HG02840 (cell line): ENCODE results near the gene CAMKK2.
"Not testable (repeated sequence)": the region's sequence is repeated elsewhere in the genome, so short reads cannot be mapped to it uniquely, and the experiment has no call there.

Experiments
- ATAC-seq: cut with Tn5 transposase; IDR thresholded peaks from one replicate; pipeline ENCODE4 v1.9.1; 2021; ENCODE audit warnings: mild to moderate bottlenecking, moderate library complexity, moderate number of reproducible peaks; ENCODE audit not compliant: unreplicated experiment, low FRiP score

The CAMKK2 gene

DNA sequence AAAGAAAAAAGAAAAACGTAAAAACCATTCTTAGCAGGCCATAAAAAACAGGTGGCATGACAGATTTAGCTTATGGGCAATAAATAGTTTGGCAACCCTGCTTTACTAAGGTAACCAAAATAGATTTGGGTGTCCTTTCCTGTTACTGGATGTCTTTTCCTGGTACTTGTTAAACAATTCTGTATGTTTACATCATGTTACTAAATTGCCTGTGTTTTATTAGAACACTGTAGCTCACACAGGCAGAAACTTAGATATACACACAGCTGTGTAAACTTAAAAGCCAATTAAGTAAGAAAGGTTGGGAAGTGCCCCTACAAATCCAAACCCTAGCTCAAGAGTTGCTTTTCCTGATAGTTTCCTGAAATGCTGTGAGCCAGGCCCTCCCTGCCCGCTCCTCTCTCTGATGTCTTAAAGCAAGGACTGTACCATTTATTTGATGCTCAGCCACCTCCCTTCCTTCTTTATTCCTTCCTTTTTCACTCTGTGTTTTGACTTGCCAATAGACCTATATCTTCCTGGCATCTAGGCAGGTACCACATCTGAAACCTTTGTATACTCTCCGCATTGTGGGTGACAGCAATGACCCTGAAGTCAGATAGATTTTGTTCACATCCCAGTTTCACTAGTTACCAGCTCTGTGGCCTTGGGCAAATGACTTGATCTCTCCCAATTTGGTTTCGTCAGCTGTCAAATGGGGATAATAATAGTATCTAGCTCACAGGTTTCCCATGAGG, 3.7 kb upstream of the CAMKK2 start:
- ATAC-seq = no peak

DNA sequence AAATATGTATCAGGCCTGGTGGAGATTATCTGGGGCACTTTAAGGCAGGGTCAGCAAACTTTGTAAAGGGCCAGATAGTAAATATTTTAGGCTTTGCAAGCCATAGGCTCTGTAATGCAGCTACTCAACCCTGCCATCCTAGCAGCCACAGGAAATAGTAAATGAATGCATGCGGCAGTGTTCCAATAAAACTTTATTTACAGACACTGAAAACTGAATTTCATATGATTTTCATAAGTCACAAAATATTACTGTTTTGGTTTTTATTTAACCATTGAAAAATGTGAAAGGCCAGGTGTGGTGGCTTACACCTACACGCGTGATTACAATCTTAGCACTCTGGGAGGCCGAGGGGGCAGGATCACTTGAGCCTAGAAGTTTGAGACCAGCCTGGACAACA, 3.2 kb upstream of the CAMKK2 start:
- ATAC-seq = no peak

DNA sequence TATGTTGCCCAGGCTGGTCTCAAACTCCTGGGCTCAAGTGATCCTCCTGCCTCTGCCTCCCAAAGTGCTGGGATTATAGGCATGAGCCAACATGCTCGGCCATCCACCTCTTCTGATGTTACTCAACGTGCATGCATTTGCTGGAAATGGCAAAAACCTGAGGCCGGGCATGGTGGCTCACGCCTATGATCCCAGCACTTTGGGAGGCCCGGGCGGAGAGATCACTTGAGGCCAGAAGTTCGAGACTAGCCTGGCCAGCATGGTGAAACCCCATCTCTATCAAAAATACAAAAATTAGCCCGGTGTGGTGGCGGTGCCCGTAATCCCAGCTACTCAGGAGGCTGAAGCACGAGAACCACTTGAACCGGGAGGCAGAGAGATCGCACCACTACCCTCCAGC, 1.9 kb upstream of the CAMKK2 start:
- ATAC-seq = not testable (repeated sequence)

DNA sequence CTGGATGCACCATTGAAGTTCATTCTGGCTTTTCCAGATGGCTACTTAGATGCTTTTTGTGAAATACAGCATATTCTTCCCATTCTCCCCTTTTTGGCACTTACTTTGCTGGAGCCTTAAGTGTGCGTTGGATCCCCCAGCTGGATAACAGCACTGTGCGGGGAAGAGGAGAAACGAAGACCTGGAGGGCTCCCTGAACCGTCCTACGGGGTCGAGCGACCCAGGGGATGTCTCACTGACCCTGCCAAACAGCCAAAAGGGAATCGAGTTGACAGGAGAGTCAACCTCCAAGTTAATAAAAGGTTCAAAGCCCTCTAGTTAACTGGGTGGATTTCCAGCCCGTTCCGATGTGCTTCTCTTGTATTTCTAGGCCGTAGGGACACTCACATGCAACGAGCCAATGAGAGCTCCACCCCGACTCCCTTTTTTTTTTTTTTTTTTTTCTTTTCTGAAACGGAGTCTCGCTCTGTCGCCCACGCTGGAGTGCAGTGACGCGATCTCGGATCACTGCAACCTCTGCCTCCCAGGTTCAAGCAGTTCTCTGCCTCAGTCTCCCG, 1.0 kb upstream of the CAMKK2 start:
- no peak for ATAC-seq

DNA sequence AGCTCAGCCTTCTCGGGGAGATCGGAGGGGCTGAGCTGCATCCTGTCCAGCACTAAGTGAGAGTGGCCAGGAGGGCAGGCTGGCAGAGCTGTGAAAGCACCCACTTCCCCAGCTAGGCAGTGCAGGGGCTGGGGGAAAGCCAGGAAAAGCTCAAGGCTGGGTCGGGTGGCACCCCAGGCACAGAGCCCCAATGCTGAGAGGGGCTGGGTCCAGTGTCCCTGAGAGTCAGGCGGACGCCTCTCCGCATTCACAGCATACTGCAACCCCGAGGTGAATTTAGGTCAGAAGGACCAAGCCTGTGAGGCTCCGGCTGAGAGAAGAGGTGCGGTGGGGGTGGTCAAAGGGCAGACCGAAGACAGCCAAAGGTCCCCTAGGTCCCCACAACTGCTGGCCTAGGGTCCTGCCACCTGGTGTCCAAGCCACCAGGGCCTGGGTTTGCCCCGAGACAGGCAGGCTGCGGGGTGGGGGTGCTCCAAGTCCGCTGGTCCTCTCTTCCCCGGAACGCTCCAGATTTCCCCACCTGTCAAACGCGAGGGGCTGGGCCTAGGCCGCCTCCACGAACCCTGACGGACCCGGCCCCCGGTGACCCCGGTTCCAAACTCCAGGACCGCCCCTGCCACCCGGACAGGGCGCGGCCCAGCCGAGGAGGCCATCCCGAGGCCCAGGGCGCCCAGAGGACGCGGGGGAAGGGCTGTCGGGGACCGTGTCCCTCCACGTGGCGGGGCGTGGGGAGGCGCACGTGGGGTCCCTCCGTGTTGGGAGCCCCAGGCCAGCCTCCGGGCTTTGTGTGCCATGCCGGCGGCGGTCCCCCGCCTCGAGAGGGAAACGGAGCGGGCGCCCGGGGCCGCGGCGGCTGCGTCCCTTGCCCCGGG, 527 bp downstream of the CAMKK2 start:
- ATAC-seq = peak; percentile 29

DNA sequence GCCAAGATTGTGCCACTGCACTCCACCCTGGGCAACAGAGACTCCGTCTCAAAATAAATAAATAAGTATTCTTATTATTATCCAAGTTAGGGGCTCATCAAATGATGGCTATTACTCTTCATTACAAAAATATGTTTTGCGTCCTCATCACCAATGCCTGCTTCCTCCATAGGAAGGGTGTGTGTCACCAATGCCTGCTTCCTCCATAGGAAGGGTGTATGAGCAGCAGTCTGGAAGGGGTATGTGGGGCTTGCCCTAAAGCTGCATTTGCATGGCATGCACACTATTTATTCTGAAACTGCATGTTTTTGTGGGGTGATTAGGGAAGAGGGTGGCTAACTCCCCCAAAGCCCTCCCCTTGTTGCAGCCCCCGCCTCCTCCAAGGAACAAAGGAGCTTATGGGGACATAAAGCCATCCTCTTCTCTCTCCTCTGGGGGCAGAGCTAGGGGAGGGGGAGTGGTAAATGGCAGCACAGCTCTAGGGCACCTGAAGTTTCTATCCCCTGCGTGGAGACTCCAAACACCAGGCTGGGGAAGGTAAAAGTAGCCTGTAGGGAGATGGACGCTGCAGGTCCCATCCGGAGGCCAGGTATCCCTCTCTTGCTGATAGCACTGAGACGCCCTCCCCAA, 1.3 kb downstream of the CAMKK2 start:
- ATAC-seq = no peak

DNA sequence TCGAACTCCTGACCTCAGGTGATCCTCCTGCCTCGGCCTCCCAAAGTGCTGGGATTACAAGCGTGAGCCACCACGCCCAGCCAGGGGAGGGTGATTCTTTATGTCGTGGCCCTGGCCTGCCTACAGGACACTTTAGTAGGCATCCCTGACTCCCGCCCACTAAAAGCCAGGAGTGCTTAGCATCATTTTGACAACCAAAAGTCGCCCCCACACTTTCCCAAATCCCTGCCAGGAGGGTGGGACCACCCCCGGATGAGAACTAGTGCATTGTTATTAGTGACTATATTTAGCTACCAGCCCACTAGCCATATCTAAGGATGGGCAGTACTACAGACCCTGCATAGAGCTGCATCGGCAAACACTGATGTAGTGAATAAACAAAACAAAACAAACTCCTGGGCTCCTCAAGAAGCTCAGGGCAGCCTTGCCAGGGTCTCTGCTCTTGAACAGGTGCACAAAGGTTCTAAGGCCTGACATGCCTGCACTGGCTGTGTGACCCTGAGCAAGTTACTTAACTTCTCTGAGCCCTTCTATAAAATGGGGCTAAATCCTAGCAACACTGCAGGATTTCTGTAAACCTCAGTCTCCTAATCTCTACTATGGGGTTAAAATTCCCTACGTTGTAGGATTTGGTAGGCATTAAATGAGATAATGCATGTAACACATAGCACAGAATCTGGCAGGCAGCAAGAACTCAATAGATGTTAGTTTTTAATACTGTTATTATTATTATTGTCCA, 2.2 kb downstream of the CAMKK2 start:
- no peak for ATAC-seq

DNA sequence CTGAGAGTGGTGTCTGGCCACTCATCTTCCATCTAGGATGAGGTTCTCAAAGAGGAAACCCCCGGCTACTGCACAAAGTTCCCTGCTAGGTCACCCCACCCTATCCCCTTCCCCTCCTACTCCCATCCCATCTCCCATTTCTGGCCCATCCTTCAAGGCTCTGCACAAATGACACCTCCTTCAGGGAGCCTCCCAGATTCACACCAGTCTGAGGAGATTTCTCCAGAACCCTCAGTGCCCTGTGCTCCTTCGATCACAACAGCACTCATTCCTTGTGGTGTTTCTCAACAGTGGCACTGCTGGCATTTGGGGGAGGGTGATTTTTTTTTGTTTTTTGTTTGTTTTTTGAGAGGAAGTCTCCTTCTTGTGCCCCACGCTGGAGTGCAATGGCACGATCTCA, 2.9 kb downstream of the CAMKK2 start:
- ATAC-seq = no peak

DNA sequence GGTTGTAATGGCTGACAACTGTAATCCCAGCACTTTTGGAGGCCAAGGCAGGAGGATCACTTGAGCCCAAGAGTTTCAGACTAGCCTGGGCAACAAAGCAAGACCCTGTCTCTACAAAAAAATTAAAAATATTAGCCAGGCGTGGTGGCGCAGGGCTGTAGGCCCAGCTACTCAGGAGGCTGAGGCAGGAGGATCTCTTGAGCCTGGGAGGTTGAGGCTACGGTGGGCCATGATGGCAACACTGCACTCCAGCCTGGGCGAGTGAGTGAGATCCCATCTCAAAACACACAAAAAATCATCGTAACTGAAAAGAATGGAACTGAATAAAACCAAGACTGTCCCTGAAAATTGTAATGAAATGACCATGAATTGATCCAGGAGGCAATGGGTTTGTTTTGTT, 6.1 kb downstream of the CAMKK2 start:
- ATAC-seq = no peak

DNA sequence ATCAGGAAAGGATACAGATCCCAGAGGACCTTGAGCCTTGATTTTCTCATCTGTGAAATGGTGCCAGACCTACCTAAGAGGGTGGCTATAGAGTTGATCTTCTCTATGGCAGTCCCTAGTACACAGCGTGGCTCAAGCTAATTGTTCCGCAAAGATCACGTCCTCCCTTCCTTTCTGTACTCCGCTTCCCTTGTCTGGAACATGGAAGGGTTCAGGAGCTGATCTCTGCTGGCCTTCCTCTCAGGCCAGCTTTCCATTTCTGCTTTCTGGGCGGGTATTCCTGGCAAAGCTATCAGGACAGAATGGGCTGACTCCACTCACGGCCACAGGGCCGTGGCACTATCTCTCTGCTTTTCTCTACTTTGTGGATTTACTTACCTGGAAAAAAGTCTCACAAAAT, 6.5 kb downstream of the CAMKK2 start:
- no peak for ATAC-seq

DNA sequence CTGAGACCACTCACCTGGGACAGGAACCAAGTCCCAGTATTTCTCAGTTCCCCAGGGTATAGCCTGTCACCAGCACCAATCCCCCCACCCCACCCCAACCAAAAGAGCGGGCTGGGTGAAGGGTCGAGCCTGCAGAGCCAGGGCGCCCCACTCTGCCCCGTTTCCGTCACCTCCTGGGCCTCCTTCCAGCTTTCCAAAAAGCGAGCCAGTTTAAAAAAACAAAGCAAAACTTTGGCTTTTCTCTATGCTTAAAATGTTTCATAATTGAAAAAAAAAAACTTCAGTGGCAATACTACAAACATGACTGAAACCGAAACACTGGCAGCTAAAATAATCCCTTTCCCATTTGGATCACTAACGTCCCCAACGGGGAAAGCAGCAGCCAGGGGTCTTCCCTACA, 7.5 kb downstream of the CAMKK2 start:
- no peak for ATAC-seq

DNA sequence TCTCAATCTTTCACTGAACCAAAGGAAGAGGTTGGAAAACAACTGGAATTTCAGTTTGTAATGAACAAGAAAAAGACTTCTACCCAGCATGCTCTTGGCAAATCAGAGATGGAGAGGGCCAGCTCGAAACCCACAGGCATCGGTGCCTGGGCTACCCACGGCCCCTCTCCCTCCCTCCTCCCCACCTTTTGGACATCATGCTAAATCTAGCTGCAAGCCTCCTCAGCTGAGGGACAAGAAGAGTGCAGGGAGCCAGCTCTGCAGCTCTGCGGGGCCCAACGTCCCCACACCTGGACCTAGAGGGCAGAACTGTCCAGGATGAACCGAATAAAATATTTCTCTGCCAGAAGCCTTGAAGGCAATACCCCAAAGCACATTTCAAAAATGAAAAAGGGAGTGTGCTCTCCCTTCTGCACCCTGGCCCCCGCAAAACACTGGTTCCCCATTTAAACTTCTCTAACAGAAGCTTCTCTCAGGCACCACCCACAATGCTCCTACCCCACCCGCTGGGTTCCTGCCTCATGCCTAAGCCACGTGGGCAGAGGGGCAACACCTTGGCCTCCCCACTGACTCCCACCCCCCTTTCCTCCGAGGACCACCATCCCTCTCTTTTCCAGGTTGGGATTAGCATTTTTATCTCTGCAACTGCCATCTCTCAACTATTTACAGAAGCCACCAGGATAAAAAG, 8.2 kb downstream of the CAMKK2 start:
- ATAC-seq = no peak

DNA sequence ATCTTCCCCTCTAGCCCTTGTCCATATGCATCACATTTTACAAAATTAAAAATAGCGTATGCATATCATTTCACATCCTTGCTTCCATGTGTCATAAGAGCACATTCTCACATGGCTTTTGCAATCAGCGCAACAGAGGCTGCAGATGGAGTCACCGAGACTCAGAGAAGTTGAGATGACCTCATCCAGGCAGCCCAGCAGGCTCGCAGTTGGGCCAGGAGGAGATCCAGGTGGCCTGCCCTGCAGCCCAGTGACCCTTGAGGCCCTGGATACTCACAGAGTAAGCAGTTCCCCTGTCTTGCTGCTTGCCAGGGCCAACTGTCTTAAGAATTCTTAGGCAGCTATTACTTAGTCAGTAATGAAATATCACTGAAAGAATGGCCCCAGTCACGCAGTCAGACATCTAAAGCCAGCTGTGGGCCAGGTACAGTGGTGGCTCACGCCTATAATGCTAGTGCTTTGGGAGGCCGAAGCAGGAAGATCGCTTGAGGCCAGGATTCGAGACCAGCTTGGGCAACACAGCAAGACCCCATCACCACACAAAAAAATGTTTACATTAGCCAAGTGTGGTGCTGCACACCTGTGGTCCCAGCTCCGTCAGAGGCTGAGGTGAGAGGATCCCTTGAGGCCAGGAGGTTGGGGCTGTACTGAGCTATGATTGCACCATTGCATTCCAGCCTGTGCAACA, 9.1 kb downstream of the CAMKK2 start:
- no peak for ATAC-seq

DNA sequence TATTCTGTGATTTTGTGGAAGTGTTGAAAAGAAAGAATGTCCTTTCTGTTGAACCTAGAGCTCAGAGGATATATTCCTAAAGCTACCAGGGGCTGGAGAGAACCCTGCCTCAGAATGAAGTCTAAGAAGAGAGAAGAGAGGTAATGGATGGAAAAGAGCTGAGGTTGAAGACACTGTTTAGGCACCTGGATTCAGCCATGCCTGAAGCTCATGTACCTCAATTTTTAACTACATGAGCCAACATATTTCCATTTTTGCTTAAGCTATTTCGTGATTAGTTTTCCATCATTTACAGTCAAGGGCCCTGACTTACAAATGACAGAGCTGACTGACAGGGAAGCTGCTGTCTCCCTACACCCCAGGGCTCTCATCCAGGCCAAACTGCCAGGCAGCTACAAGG, 10.7 kb downstream of the CAMKK2 start:
- ATAC-seq = no peak

DNA sequence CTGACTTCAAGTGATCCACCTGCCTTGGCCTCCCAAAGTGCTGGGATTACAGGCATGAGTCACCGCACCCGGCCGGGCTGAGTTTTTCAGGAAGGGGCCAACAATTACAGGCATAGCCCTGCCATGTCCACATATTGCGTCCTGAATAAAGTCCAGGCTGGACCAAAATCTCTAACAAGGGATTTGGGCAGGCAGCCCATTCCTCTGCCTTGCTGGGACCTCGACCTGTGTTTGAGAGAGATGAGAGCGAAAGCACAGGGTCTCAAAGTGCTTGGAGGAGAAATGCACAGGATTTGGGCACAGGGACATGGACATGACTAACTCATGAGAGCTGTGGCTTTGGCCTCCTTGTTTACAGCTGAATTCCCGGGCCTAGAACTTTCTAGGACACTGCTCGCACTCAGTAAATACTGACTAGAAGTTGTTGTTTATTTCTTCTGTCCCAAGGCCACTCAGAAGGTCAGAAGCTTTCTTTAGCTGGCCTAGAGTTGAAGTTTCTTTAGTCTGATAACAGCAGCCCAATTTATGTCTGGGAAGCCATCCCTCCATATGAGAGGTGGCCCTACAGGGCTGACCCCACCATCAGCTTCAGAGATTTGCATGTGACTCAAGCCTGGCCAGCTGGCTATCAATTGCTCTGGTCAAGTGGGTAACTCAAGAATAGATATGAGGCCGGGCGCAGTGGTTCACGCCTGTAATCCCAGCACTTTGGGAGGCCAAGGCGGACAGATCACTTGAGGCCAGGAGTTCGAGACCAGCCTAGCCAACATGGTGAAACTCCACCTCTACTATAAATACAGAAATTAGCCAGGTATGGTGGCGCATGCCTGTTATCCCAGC, 11.7 kb downstream of the CAMKK2 start:
- ATAC-seq = no peak

DNA sequence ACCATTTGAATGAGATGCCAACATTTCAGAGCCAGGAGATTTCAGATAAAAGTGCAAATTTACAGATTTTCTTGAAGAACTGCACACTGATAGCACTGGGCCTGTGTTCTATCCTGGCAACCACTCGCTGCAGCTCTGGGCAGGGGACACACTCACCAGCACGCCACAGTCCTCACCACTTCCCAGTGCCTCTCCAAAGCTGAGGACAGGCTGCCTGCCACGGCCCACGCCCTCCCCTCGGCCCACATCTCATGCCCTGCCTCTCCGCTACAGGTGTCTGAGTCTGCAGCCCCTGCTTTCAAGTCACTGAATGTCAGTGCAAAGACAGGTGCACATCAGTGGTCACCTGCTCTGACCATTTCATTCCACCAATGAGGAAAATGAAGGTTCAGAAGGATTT, 12.7 kb downstream of the CAMKK2 start:
- no peak for ATAC-seq

DNA sequence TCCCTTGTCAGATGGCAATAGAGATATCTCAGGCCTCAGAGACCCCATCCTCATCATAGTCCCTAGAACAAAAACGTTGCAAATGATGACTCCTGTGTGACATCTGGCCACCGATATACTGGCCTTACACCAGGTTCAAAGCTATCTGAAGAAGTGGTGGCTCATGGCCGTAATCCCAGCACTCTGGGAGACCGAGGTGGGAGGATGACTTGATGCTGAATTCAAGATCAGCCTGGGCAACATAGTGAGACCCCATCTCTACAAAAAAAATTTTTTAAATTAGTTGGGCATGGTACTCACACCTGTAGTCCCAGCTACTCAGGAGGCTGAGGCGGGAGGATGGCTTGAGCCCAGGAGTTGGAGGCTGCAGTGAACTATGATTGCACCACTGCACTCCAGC, 13.1 kb downstream of the CAMKK2 start:
- no peak for ATAC-seq

DNA sequence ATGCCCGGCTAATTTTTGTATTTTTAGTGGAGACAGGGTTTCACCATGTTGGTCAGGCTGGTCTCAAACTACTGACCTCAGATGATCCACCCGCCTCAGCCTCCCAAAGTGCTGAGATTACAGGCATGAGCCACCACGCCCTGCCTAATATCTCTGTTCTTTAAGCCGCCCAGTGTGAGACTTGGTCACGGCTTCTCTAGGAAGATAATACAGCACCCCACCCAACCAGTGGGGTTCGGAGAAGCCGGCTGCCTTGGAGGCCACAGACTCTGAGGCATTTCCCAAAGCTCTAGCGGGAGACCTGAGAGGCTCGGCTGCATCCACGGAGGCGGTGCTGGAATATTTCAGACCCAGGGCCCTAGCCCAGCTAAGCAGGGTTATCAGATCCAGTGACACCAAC, 13.6 kb downstream of the CAMKK2 start:
- not testable (repeated sequence) for ATAC-seq
